KOPT-K1 (cell line): Measurements from ENCODE around the gene C10orf53.
A peak's percentile ranks its signal among the peaks of the same experiment; 100 is the strongest.
"Not testable (repeated sequence)": the region's sequence is repeated elsewhere in the genome, so short reads cannot be mapped to it uniquely, and the experiment has no call there.

Experiments used
- H3K27ac ChIP-seq: fragments of 200-600 bp; sonication (generic); 2 replicates; pipeline ENCODE4 v1.5.1; 2016; ENCODE audit warnings: antibody characterized with exemption, mild to moderate bottlenecking, low read depth, low read length; ENCODE audit not compliant: poor library complexity, severe bottlenecking
- H3K36me3 ChIP-seq: fragments of 200-600 bp; sonication (generic); 2 replicates; pipeline ENCODE4 v1.5.1; 2017; ENCODE audit warnings: antibody characterized with exemption, mild to moderate bottlenecking, low read length, moderate library complexity; ENCODE audit not compliant: insufficient read depth
- H3K9me3 ChIP-seq: fragments of 200-600 bp; sonication (generic); 2 replicates; pipeline ENCODE4 v1.5.1; 2017; ENCODE audit warnings: antibody characterized with exemption, low read length, mild to moderate bottlenecking; ENCODE audit not compliant: insufficient read depth, poor library complexity, severe bottlenecking

Gene C10orf53

GRCh38 chr10:49663596-49663995 is 15.9 kb upstream of the C10orf53 start:
- no peak overlapping the region for H3K27ac ChIP-seq
- peaks cover 14% of the 10 kb centered on the region for H3K9me3 ChIP-seq
- peaks cover 29% of the 10 kb centered on the region; the same call in 1 of the 2 replicates for H3K36me3 ChIP-seq

- Histone ChIP-seq H3K27ac (no peak overlapping the region), H3K36me3 (peaks cover 29% of the 10 kb centered on the region; the same call in 1 of the 2 replicates), H3K9me3 (peaks cover 8% of the 10 kb centered on the region)
Measured at GRCh38 chr10:49664006-49664841, 15.2 kb upstream of the C10orf53 start.

DNA sequence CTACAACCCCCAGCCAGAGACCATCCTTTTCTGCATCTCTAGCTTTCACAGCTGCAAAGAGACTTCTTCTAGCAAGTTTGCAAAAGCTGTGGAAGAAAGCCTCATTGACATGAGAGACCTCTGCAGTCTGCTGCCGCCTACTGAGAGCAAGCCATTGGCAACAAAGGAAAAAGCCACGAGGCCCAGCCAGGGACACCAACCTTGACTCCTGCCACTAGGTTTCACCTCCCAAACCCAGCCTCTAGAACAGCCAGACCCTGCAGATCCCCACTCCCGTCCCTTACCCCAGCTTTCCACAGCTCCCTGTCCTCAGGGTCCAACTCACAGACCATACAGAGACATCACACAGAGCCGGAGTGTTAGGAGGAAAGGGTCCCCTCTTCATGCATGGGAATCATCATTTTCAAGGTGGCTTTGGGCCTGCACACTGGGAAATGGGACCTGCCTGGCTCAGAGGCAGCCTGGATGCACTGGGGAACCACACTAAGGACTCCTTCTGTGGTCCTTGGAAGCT is 14.6 kb upstream of the C10orf53 start:
- H3K9me3 ChIP-seq: peaks cover 1% of the 10 kb centered on the region
- H3K27ac ChIP-seq: no peak overlapping the region
- H3K36me3 ChIP-seq: peaks cover 29% of the 10 kb centered on the region; the same call in 1 of the 2 replicates

- no peak overlapping the region for H3K27ac ChIP-seq
- peaks cover 29% of the 10 kb centered on the region; the same call in 1 of the 2 replicates for H3K36me3 ChIP-seq
- peaks cover 2% of the 10 kb centered on the region for H3K9me3 ChIP-seq
Measured at GRCh38 chr10:49666054-49666615, 13.3 kb upstream of the C10orf53 start.

- Histone ChIP-seq H3K36me3 (peaks cover 29% of the 10 kb centered on the region; the same call in 1 of the 2 replicates), H3K27ac (peak overlapping the region; percentile 7), H3K9me3 (peaks cover 4% of the 10 kb centered on the region)
Measured at GRCh38 chr10:49666685-49667084, 12.8 kb upstream of the C10orf53 start.

GRCh38 chr10:49667991-49668390 is 11.5 kb upstream of the C10orf53 start:
- peak overlapping the region; percentile 42 for H3K27ac ChIP-seq
- H3K36me3 ChIP-seq: peaks cover 21% of the 10 kb centered on the region; the same call in 1 of the 2 replicates
- H3K9me3 ChIP-seq: peaks cover 4% of the 10 kb centered on the region

- H3K27ac ChIP-seq: peak overlapping the region; percentile 42
- peaks cover 16% of the 10 kb centered on the region; the same call in 1 of the 2 replicates for H3K36me3 ChIP-seq
- peaks cover 4% of the 10 kb centered on the region for H3K9me3 ChIP-seq
Measured at GRCh38 chr10:49668684-49669083, 10.8 kb upstream of the C10orf53 start.

GRCh38 chr10:49678827-49679479 is 498 bp upstream of the C10orf53 start:
- H3K9me3 ChIP-seq: peaks cover 24% of the 10 kb centered on the region
- H3K27ac ChIP-seq: no peak overlapping the region
- H3K36me3 ChIP-seq: no peaks in the 10 kb centered on the region

DNA sequence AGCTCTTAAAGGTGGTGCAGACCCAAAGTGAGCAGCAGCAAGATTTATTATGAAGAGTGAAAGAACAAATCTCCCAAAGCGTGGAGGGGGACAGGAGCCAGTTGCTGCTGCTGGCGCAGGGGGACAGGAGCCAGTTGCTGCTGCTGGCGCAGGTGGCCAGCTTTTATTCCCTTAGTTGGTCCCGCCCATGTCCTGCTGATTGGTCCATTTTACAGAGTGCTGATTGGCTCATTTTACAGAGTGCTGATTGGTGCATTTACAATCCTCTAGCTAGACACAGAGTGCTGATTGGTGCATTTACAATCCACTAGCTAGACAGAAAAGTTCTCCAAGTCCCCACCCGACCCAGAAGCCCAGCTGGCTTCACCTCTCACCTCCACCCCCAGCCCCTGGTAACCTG is 3.0 kb downstream of the C10orf53 start:
- H3K36me3 ChIP-seq, H3K27ac ChIP-seq: not testable (repeated sequence)
- H3K9me3 ChIP-seq: peaks cover 29% of the 10 kb centered on the region

DNA sequence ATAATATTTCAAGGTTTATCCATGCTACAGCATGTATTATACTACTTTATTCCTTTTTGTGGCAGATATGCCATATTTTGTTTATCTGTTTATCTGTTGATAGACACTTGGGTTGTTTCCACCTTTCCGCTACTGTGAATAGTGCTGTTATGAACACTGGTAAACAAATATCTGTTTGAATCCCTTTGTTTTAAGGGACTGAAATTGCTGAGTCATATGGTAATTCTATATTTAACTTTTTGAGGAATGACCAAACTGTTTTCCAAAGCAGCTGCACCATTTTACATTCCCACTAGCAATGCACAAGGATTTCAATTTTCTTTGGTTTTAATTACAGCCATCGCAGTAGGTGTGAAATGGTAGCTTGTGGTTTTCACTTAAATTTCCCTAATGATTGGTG is 3.4 kb downstream of the C10orf53 start:
- peaks cover 25% of the 10 kb centered on the region for H3K9me3 ChIP-seq
- no peaks in the 10 kb centered on the region for H3K36me3 ChIP-seq
- no peak overlapping the region for H3K27ac ChIP-seq

DNA sequence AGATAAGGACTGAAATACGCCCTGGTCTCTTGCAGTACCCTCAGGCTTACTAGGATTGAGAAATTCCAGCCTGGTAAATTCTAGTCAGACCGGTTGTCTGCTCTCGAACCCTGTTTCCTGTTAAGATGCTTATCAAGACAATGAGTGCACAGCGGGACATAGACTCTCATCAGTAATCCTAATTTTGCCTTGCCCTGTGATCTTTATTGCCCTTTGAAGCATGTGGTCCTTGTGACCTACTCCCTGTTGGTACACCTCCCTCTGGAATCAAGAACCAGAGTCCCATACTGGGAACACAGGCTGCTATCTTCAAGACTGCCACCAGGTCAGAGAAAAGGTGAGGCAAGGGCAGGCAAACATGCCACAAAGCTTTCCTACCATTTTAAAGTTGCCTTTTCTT is 7.2 kb downstream of the C10orf53 start:
- Histone ChIP-seq H3K36me3 (no peaks in the 10 kb centered on the region), H3K9me3 (peaks cover 12% of the 10 kb centered on the region), H3K27ac (no peak overlapping the region)

GRCh38 chr10:49688261-49688846 is 8.9 kb downstream of the C10orf53 start:
- H3K27ac ChIP-seq: no peak overlapping the region
- H3K9me3 ChIP-seq: peaks cover 16% of the 10 kb centered on the region
- no peaks in the 10 kb centered on the region for H3K36me3 ChIP-seq

- peaks cover 18% of the 10 kb centered on the region for H3K9me3 ChIP-seq
Measured at GRCh38 chr10:49688920-49689319, 9.5 kb downstream of the C10orf53 start.

DNA sequence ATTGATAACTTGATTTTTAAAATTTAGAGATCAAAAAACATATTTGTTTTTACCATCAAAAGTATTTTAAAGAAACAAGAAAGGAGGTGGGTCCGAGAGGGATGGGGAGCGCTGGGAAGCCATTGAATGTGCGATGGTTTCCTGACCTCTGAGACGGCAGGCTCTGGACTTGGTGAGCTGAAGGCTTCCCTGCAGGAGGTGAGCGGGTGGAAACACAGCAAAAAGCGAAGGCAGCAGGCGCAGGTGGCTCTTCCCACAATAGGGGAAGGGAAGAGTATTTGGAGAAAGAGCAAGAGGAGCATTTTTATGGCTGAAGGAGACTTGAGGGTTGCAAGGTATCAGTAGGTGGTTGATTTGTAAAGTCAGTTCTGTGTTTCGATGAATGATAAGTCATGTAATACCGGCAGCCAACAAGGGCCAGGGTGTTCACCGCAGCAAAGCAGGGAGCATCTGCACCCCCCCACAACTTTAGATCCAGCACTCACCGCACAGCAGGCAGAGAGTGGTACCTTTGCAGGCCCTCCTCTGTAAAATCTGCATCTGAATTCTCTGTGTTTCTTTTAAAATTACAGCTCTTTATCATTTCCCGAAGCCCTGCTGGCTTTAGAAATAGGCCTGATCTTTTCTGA is 10.5 kb downstream of the C10orf53 start:
- H3K9me3 ChIP-seq: peaks cover 18% of the 10 kb centered on the region
- no peaks in the 10 kb centered on the region for H3K36me3 ChIP-seq

More at GRCh38 chr10:49688920-49689319, 9.5 kb downstream of the C10orf53 start:
- Histone ChIP-seq H3K27ac (no peak overlapping the region), H3K36me3 (no peaks in the 10 kb centered on the region)

More for the DNA sequence above, 10.5 kb downstream of the C10orf53 start:
- H3K27ac ChIP-seq: no peak overlapping the region
